ENCODE measurements around the gene CRABP2.

The CRABP2 gene

GRCh38 chr1:156703336-156703735 lies 2.0 kb downstream of the CRABP2 start:
- no peaks in the 10 kb centered on the region for H3K27me3 ChIP-seq (ENCODE audit: insufficient read depth, insufficient read length)
- TF ChIP-seq ZNF274 (IDR thresholded peaks at IDR 0.05; ENCODE audit: low read depth, low read length) (no peak), YY1 (IDR thresholded peaks at IDR 0.05; ENCODE audit: insufficient read depth, insufficient read length) (no peak), SUZ12 (IDR thresholded peaks at IDR 0.05; ENCODE audit: extremely low read depth, insufficient read depth, insufficient read length) (no peak)
- H3K4me3 ChIP-seq (ENCODE audit: insufficient read length, low read depth): peak overlapping the region; percentile 91
- H3K4me1 ChIP-seq (ENCODE audit: insufficient read depth, insufficient read length): peaks cover 23% of the 10 kb centered on the region
- peaks cover 53% of the 10 kb centered on the region for H3K36me3 ChIP-seq (ENCODE audit: insufficient read depth, insufficient read length, low read length)
- H3K9ac ChIP-seq (ENCODE audit: insufficient read length, low read depth): peak overlapping the region; percentile 96
- DNase-seq (ENCODE audit: low read depth, low spot score): no peak
- no peaks in the 10 kb centered on the region; the same call in 1 of the 2 replicates for H3K9me3 ChIP-seq (ENCODE audit: insufficient read depth, low read length)

- DNase-seq (ENCODE audit: low read depth, low spot score): no peak
- TF ChIP-seq YY1 (IDR thresholded peaks at IDR 0.05; ENCODE audit: insufficient read depth, insufficient read length) (no peak), SUZ12 (IDR thresholded peaks at IDR 0.05; ENCODE audit: extremely low read depth, insufficient read depth, insufficient read length) (no peak), ZNF274 (IDR thresholded peaks at IDR 0.05; ENCODE audit: low read depth, low read length) (no peak)
- Histone ChIP-seq H3K9me3 (ENCODE audit: insufficient read depth, low read length) (no peaks in the 10 kb centered on the region; the same call in 1 of the 2 replicates), H3K27me3 (ENCODE audit: insufficient read depth, insufficient read length) (no peaks in the 10 kb centered on the region), H3K4me3 (ENCODE audit: insufficient read length, low read depth) (no peak overlapping the region), H3K4me1 (ENCODE audit: insufficient read depth, insufficient read length) (peaks cover 17% of the 10 kb centered on the region), H3K9ac (ENCODE audit: insufficient read length, low read depth) (peak overlapping the region; percentile 4), H3K36me3 (ENCODE audit: insufficient read depth, insufficient read length, low read length) (peaks cover 57% of the 10 kb centered on the region)
Measured at GRCh38 chr1:156700736-156701531, 4.4 kb downstream of the CRABP2 start.

DNA sequence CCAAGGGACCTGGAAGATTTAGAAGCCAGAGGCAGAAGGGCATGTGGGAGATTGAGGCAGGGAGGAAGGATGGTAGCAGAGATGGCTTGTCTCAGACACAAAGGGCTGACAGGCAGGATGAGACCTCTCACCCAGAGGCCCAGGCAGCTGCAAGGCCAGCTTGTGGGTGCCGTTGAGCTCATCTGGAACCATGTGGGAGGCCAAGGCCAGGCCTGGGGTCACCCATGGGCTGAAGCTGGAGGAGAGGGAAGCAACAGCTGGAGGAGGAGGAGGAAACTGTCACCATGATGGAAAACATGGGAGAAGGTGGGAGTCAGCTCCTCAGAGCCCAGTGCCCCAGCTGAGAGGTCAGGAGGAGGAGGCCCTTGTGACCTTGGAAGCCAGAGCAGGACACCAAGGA lies 6.4 kb downstream of the CRABP2 start:
- H3K9me3 ChIP-seq (ENCODE audit: insufficient read depth, low read length): no peaks in the 10 kb centered on the region; the same call in 1 of the 2 replicates
- TF ChIP-seq ZNF274 (IDR thresholded peaks at IDR 0.05; ENCODE audit: low read depth, low read length) (no peak), SUZ12 (IDR thresholded peaks at IDR 0.05; ENCODE audit: extremely low read depth, insufficient read depth, insufficient read length) (no peak), YY1 (IDR thresholded peaks at IDR 0.05; ENCODE audit: insufficient read depth, insufficient read length) (no peak)
- H3K36me3 ChIP-seq (ENCODE audit: insufficient read depth, insufficient read length, low read length): peaks cover 53% of the 10 kb centered on the region
- H3K4me3 ChIP-seq (ENCODE audit: insufficient read length, low read depth): no peak overlapping the region
- peaks cover 24% of the 10 kb centered on the region for H3K4me1 ChIP-seq (ENCODE audit: insufficient read depth, insufficient read length)
- H3K9ac ChIP-seq (ENCODE audit: insufficient read length, low read depth): no peak overlapping the region
- no peak for DNase-seq (ENCODE audit: low read depth, low spot score)
- H3K27me3 ChIP-seq (ENCODE audit: insufficient read depth, insufficient read length): no peaks in the 10 kb centered on the region

GRCh38 chr1:156697481-156697880 lies 7.9 kb downstream of the CRABP2 start:
- no peaks in the 10 kb centered on the region; the same call in 1 of the 2 replicates for H3K9me3 ChIP-seq (ENCODE audit: insufficient read depth, low read length)
- H3K4me1 ChIP-seq (ENCODE audit: insufficient read depth, insufficient read length): peaks cover 24% of the 10 kb centered on the region
- DNase-seq (ENCODE audit: low read depth, low spot score): no peak
- TF ChIP-seq YY1 (IDR thresholded peaks at IDR 0.05; ENCODE audit: insufficient read depth, insufficient read length) (no peak), ZNF274 (IDR thresholded peaks at IDR 0.05; ENCODE audit: low read depth, low read length) (no peak), SUZ12 (IDR thresholded peaks at IDR 0.05; ENCODE audit: extremely low read depth, insufficient read depth, insufficient read length) (no peak)
- peaks cover 39% of the 10 kb centered on the region for H3K36me3 ChIP-seq (ENCODE audit: insufficient read depth, insufficient read length, low read length)
- no peaks in the 10 kb centered on the region for H3K27me3 ChIP-seq (ENCODE audit: insufficient read depth, insufficient read length)
- H3K9ac ChIP-seq (ENCODE audit: insufficient read length, low read depth): no peak overlapping the region
- no peak overlapping the region for H3K4me3 ChIP-seq (ENCODE audit: insufficient read length, low read depth)

GRCh38 chr1:156696755-156697154 lies 8.6 kb downstream of the CRABP2 start:
- Histone ChIP-seq H3K36me3 (ENCODE audit: insufficient read depth, insufficient read length, low read length) (peaks cover 37% of the 10 kb centered on the region), H3K4me3 (ENCODE audit: insufficient read length, low read depth) (no peak overlapping the region), H3K4me1 (ENCODE audit: insufficient read depth, insufficient read length) (peaks cover 31% of the 10 kb centered on the region), H3K27me3 (ENCODE audit: insufficient read depth, insufficient read length) (no peaks in the 10 kb centered on the region), H3K9ac (ENCODE audit: insufficient read length, low read depth) (no peak overlapping the region), H3K9me3 (ENCODE audit: insufficient read depth, low read length) (no peaks in the 10 kb centered on the region; the same call in 1 of the 2 replicates)
- no peak for DNase-seq (ENCODE audit: low read depth, low spot score)
- TF ChIP-seq YY1 (IDR thresholded peaks at IDR 0.05; ENCODE audit: insufficient read depth, insufficient read length): no peak
- no peak for TF ChIP-seq ZNF274 (IDR thresholded peaks at IDR 0.05; ENCODE audit: low read depth, low read length)
- no peak for TF ChIP-seq SUZ12 (IDR thresholded peaks at IDR 0.05; ENCODE audit: extremely low read depth, insufficient read depth, insufficient read length)

DNA sequence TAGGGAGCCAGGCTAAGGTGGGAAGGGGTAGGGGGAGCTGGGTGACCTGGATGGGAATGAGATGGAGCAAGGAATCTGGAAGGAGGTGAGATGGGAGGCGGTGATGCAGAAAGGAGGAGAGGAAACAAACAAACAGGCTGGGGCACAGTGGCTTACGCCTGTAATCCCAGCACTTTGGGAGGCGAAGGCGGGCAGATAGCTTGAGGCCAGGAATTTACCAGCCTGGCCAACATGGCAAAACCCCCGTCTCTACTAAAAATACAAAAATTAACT lies 10.8 kb downstream of the CRABP2 start:
- Histone ChIP-seq H3K9ac (ENCODE audit: insufficient read length, low read depth) (peak overlapping the region; percentile 64), H3K4me3 (ENCODE audit: insufficient read length, low read depth) (no peak overlapping the region), H3K36me3 (ENCODE audit: insufficient read depth, insufficient read length, low read length) (peaks cover 16% of the 10 kb centered on the region), H3K27me3 (ENCODE audit: insufficient read depth, insufficient read length) (no peaks in the 10 kb centered on the region), H3K4me1 (ENCODE audit: insufficient read depth, insufficient read length) (peaks cover 38% of the 10 kb centered on the region), H3K9me3 (ENCODE audit: insufficient read depth, low read length) (no peaks in the 10 kb centered on the region)
- no peak for TF ChIP-seq SUZ12 (IDR thresholded peaks at IDR 0.05; ENCODE audit: extremely low read depth, insufficient read depth, insufficient read length)
- TF ChIP-seq ZNF274 (IDR thresholded peaks at IDR 0.05; ENCODE audit: low read depth, low read length): no peak
- no peak for TF ChIP-seq YY1 (IDR thresholded peaks at IDR 0.05; ENCODE audit: insufficient read depth, insufficient read length)
- no peak for DNase-seq (ENCODE audit: low read depth, low spot score)

- Histone ChIP-seq H3K36me3 (ENCODE audit: insufficient read depth, insufficient read length, low read length) (peaks cover 10% of the 10 kb centered on the region), H3K9ac (ENCODE audit: insufficient read length, low read depth) (peak overlapping the region; percentile 64), H3K9me3 (ENCODE audit: insufficient read depth, low read length) (no peaks in the 10 kb centered on the region), H3K4me3 (ENCODE audit: insufficient read length, low read depth) (peak overlapping the region; percentile 21), H3K27me3 (ENCODE audit: insufficient read depth, insufficient read length) (no peaks in the 10 kb centered on the region), H3K4me1 (ENCODE audit: insufficient read depth, insufficient read length) (peaks cover 38% of the 10 kb centered on the region)
- no peak for DNase-seq (ENCODE audit: low read depth, low spot score)
- TF ChIP-seq ZNF274 (IDR thresholded peaks at IDR 0.05; ENCODE audit: low read depth, low read length) (no peak), YY1 (IDR thresholded peaks at IDR 0.05; ENCODE audit: insufficient read depth, insufficient read length) (no peak), SUZ12 (IDR thresholded peaks at IDR 0.05; ENCODE audit: extremely low read depth, insufficient read depth, insufficient read length) (no peak)
Measured at GRCh38 chr1:156693848-156694689, 11.3 kb downstream of the CRABP2 start.

Data from NT2/D1 (cell line).